Middle frontal gyrus (tissue), 1 donor: ENCODE data around the gene C13orf46.
A peak's percentile ranks its signal among the peaks of the same experiment; 100 is the strongest.

ENCODE experiments used
- DNase-seq: peaks from one replicate; pipeline ENCODE4 v3.0.0-alpha.2; 2015; ENCODE audit warnings: low spot score; ENCODE audit errors: extremely low spot score

The C13orf46 gene

GRCh38 chr13:113956571-113956970 is 17.3 kb downstream of the C13orf46 start:
- no peak for DNase-seq

- DNase-seq = no peak
These were observed 18.2 kb downstream of the C13orf46 start for GRCh38 chr13:113955691-113956090.

GRCh38 chr13:113955235-113955634 is 18.6 kb downstream of the C13orf46 start:
- DNase-seq = no peak

- DNase-seq = no peak
These were observed 19.6 kb downstream of the C13orf46 start for GRCh38 chr13:113954046-113954835.

- no peak for DNase-seq
These were observed 20.3 kb downstream of the C13orf46 start for GRCh38 chr13:113953561-113953960.

GRCh38 chr13:113952983-113953520 is 20.8 kb downstream of the C13orf46 start:
- no peak for DNase-seq

GRCh38 chr13:113952151-113952982 is 21.5 kb downstream of the C13orf46 start:
- DNase-seq = no peak

GRCh38 chr13:113951246-113951999 is 22.5 kb downstream of the C13orf46 start:
- peak; percentile 31 for DNase-seq

GRCh38 chr13:113950451-113951245 is 23.2 kb downstream of the C13orf46 start:
- no peak for DNase-seq

- no peak for DNase-seq
These were observed 24.3 kb downstream of the C13orf46 start for GRCh38 chr13:113949546-113949945.

- DNase-seq = no peak
These were observed 25.7 kb downstream of the C13orf46 start for GRCh38 chr13:113948034-113948742.

GRCh38 chr13:113947311-113948033 is 26.4 kb downstream of the C13orf46 start:
- DNase-seq = no peak

GRCh38 chr13:113946409-113947181 is 27.3 kb downstream of the C13orf46 start:
- DNase-seq = no peak

GRCh38 chr13:113945857-113946408 is 27.9 kb downstream of the C13orf46 start:
- DNase-seq = no peak

- no peak for DNase-seq
These were observed 29.9 kb downstream of the C13orf46 start for GRCh38 chr13:113943821-113944565.

- DNase-seq = no peak
These were observed 31.2 kb downstream of the C13orf46 start for GRCh38 chr13:113942591-113943103.

- DNase-seq = no peak
These were observed 32.2 kb downstream of the C13orf46 start for GRCh38 chr13:113941571-113942191.
